IMR-90 (cell line): ENCODE results near the gene EFHD1. TPM values are rescaled to one million over a fixed set of nuclear protein-coding genes. Genes with fewer than 3 reads are reported as not detected.

Source experiments
- ATAC-seq: fragments of 200-7000 bp; cut with Tn5 transposase; 2 replicates; pipeline ENCODE4 v1.9.1; 2020; ENCODE audit warnings: low read depth, mild to moderate bottlenecking, moderate library complexity
- BruUV-seq: library from RNA; stranded (reverse); fragments of 400-500 nt; replicated peaks from 2 replicates; lab custom pipeline; 2021; lab: Mats Ljungman, UMichigan
- CTCF ChIA-PET: fragments of 300-600 bp; formaldehyde crosslinking; extraction: SDS; loops from one replicate; lab custom pipeline; 2021; ENCODE audit warnings: antibody characterized with exemption; lab: Yijun Ruan, JAX
- POLR2A ChIA-PET: fragments of 300-600 bp; sonication (Branson Sonifier 250); formaldehyde crosslinking; loops from one replicate; lab custom pipeline; 2022; ENCODE audit warnings: antibody characterized with exemption; ENCODE audit not compliant: unreplicated experiment; lab: Charles Lee
- DNase-seq: peaks from one replicate; pipeline ENCODE4 v3.0.0; 2013
- H2AFZ ChIP-seq: replicated peaks from 2 replicates; pipeline ENCODE3; 2013; ENCODE audit warnings: low read length, mild to moderate bottlenecking; ENCODE audit not compliant: poor library complexity
- H2AK5ac ChIP-seq: 2 replicates; pipeline ENCODE4 v1.6.1; 2013; ENCODE audit warnings: low read depth, low read length, inconsistent platforms
- H2AK9ac ChIP-seq: replicated peaks from 2 replicates; pipeline ENCODE3; 2013; ENCODE audit warnings: mild to moderate bottlenecking, low read depth, low read length, moderate library complexity; ENCODE audit not compliant: poor library complexity
- H2BK120ac ChIP-seq: 2 replicates; pipeline ENCODE4 v1.6.1; 2013; ENCODE audit warnings: low read depth, low read length, inconsistent platforms
- H2BK15ac ChIP-seq: 3 replicates; pipeline ENCODE4 v1.6.1; 2013; ENCODE audit warnings: low read depth, low read length, inconsistent platforms
- H2BK20ac ChIP-seq: 2 replicates; pipeline ENCODE4 v1.6.1; 2013; ENCODE audit warnings: low read depth, mild to moderate bottlenecking, inconsistent platforms, low read length, moderate library complexity
- H2BK5ac ChIP-seq: 2 replicates; pipeline ENCODE4 v1.6.1; 2013; ENCODE audit warnings: mild to moderate bottlenecking, low read depth, low read length, inconsistent platforms; ENCODE audit not compliant: poor library complexity, severe bottlenecking
- H3K14ac ChIP-seq: replicated peaks from 2 replicates; pipeline ENCODE4 v1.6.1; 2013; ENCODE audit warnings: low read depth, low read length, inconsistent platforms
- H3K18ac ChIP-seq: 2 replicates; pipeline ENCODE4 v1.6.1; 2013; ENCODE audit warnings: low read depth, low read length, control low read depth
- H3K23ac ChIP-seq: 2 replicates; pipeline ENCODE4 v1.6.1; 2013; ENCODE audit warnings: low read depth, low read length, inconsistent platforms
- H3K27ac ChIP-seq: 2 replicates; pipeline ENCODE4 v1.5.1; 2013; ENCODE audit warnings: mild to moderate bottlenecking, control low read depth, low read length; ENCODE audit not compliant: insufficient read depth
- H3K27me3 ChIP-seq: 2 replicates; pipeline ENCODE4 v1.6.1; 2013; ENCODE audit warnings: low read length; ENCODE audit not compliant: control insufficient read depth, insufficient read depth
- H3K36me3 ChIP-seq: 2 replicates; pipeline ENCODE4 v1.6.1; 2013; ENCODE audit warnings: low read length, mixed read lengths; ENCODE audit not compliant: control insufficient read depth, insufficient read depth
- H3K4ac ChIP-seq: 2 replicates; pipeline ENCODE4 v1.6.1; 2013; ENCODE audit warnings: low read depth, low read length, inconsistent platforms
- H3K4me1 ChIP-seq: 2 replicates; pipeline ENCODE4 v1.6.1; 2013; ENCODE audit warnings: low read length, mixed read lengths; ENCODE audit not compliant: control insufficient read depth, insufficient read depth
- H3K4me2 ChIP-seq: 2 replicates; pipeline ENCODE4 v1.6.1; 2013; ENCODE audit warnings: low read depth, mild to moderate bottlenecking, control low read depth, low read length, moderate library complexity
- H3K4me3 ChIP-seq: 2 replicates; pipeline ENCODE4 v1.5.1; 2013; ENCODE audit warnings: low read depth, mild to moderate bottlenecking, control low read depth, low read length, moderate library complexity; ENCODE audit not compliant: insufficient read depth
- H3K56ac ChIP-seq: 2 replicates; pipeline ENCODE4 v1.6.1; 2013; ENCODE audit warnings: low read length, inconsistent platforms; ENCODE audit not compliant: insufficient read depth; ENCODE audit errors: extremely low read depth
- H3K79me1 ChIP-seq, 2 experiments: 2 replicates each; pipeline ENCODE4 v1.6.1; 2013; ENCODE audit warnings: low read length in 2 of 2, inconsistent platforms in 1 of 2, low read depth in 1 of 2
- H3K9ac ChIP-seq: 2 replicates; pipeline ENCODE4 v1.6.1; 2013; ENCODE audit warnings: low read depth, low read length, control low read depth
- H3K9me1 ChIP-seq: 2 replicates; pipeline ENCODE4 v1.6.1; 2013; ENCODE audit warnings: low read length, inconsistent platforms; ENCODE audit not compliant: insufficient read depth
- H3K9me3 ChIP-seq: 2 replicates; pipeline ENCODE4 v1.6.1; 2013; ENCODE audit warnings: low read length; ENCODE audit not compliant: control insufficient read depth, insufficient read depth
- H4K20me1 ChIP-seq: 2 replicates; pipeline ENCODE4 v1.6.1; 2013; ENCODE audit warnings: low read length, inconsistent platforms; ENCODE audit not compliant: insufficient read depth
- H4K5ac ChIP-seq: 2 replicates; pipeline ENCODE4 v1.6.1; 2013; ENCODE audit warnings: mild to moderate bottlenecking, low read depth, low read length, control low read depth
- H4K8ac ChIP-seq, 2 experiments: 2 replicates each; pipeline ENCODE4 v1.6.1; 2013; ENCODE audit warnings: low read depth in 2 of 2, low read length in 2 of 2, control low read depth in 1 of 2, inconsistent platforms in 1 of 2
- H4K91ac ChIP-seq: 2 replicates; pipeline ENCODE4 v1.6.1; 2013; ENCODE audit warnings: low read depth, low read length, inconsistent platforms; ENCODE audit not compliant: insufficient read depth
- BHLHE40 ChIP-seq: fragments of 150-350 bp; IDR thresholded peaks from 2 replicates; pipeline ENCODE4 v1.6.1; 2016; ENCODE audit warnings: mild to moderate bottlenecking, low read depth, low read length
- CEBPB ChIP-seq: IDR thresholded peaks from 2 replicates; pipeline ENCODE4 v1.6.1; 2012; ENCODE audit warnings: low read depth, low read length, improper control_type of control experiment
- ELK1 ChIP-seq: fragments of 150-350 bp; IDR thresholded peaks from 2 replicates; pipeline ENCODE4 v1.6.1; 2016; ENCODE audit warnings: low read depth, mild to moderate bottlenecking, low read length, moderate library complexity, borderline replicate concordance
- FOS ChIP-seq: fragments of 150-350 bp; IDR thresholded peaks from 2 replicates; pipeline ENCODE4 v1.6.1; 2016; ENCODE audit warnings: low read depth, low read length
- MXI1 ChIP-seq: IDR thresholded peaks from 2 replicates; pipeline ENCODE4 v1.6.1; 2012; ENCODE audit warnings: low read depth, mild to moderate bottlenecking, low read length, moderate library complexity, borderline replicate concordance
- NFE2L2 ChIP-seq: fragments of 150-350 bp; IDR thresholded peaks from 2 replicates; pipeline ENCODE4 v1.6.1; 2016; ENCODE audit warnings: low read depth, mild to moderate bottlenecking, low read length
- POLR2A ChIP-seq: IDR thresholded peaks from 2 replicates; pipeline ENCODE4 v1.6.1; 2012; ENCODE audit warnings: mild to moderate bottlenecking, low read depth, low read length
- RAD21 ChIP-seq: IDR thresholded peaks from 2 replicates; pipeline ENCODE4 v1.6.1; 2012; ENCODE audit warnings: low read length, improper control_type of control experiment
- RCOR1 ChIP-seq: IDR thresholded peaks from 2 replicates; pipeline ENCODE4 v1.6.1; 2012; ENCODE audit warnings: mild to moderate bottlenecking, low read length, improper control_type of control experiment; ENCODE audit not compliant: insufficient replicate concordance
- RFX5 ChIP-seq: IDR thresholded peaks from 2 replicates; pipeline ENCODE4 v1.8.0; 2012; ENCODE audit warnings: low read depth, mild to moderate bottlenecking, low read length, moderate library complexity
- SMC3 ChIP-seq: fragments of 150-350 bp; IDR thresholded peaks from 2 replicates; pipeline ENCODE4 v1.6.1; 2016; ENCODE audit warnings: low read depth, mild to moderate bottlenecking, antibody characterized with exemption, low read length, moderate library complexity
- WGBS, 2 experiments: methylation state at CpG; one replicate each; pipeline versions ENCODE4 v1.1.5 to v1.1.7; 2013; ENCODE audit warnings: missing lambda C conversion rate in 2 of 2; ENCODE audit not compliant: insufficient read length in 1 of 2; ENCODE audit errors: extremely low coverage in 2 of 2; 5-methylcytosine and 5-hydroxymethylcytosine counted together
- dilution Hi-C: fragments of 300-500 bp; cut with HindIII; formaldehyde crosslinking; loops from one replicate; pipeline ENCODE4 v1.14.3; 2018; ENCODE audit warnings: low sequenced_read_pairs; ENCODE audit not compliant: unreplicated experiment
- in situ Hi-C: fragments of 300-500 bp; cut with MboI; formaldehyde crosslinking; loops from 3 replicates; pipeline ENCODE4 v1.14.3; 2019; ENCODE audit warnings: low sequenced_read_pairs, inconsistent platforms, mixed read lengths
- intact Hi-C: fragments of 100-400 bp; cut with micrococcal nuclease; formaldehyde crosslinking; loops from 2 replicates; pipeline ENCODE4 v1.10.0; 2022
- polyA plus RNA-seq, 3 experiments: library from polyadenylated mRNA; depleted of rRNA; stranded (reverse); fragments of >200 nt; gene quantifications; 2 replicates each; pipeline ENCODE4 v1.2.3, GENCODE V29; 2012; ENCODE audit warnings: low replicate concordance in 1 of 3
- total RNA-seq: library from RNA; depleted of rRNA; stranded (reverse); fragments of >200 nt; gene quantifications from 2 replicates; pipeline ENCODE4 v1.2.3, GENCODE V29; 2012
- TF ChIP-seq, protein P1 (sequence below): conservative IDR thresholded peaks from 2 replicates; pipeline ENCODE4 v1.5.1; 2012; ENCODE audit warnings: mild to moderate bottlenecking, low read depth, low read length, improper control_type of control experiment
- TF ChIP-seq, protein P2 (sequence below): fragments of 150-350 bp; IDR thresholded peaks from 2 replicates; pipeline ENCODE4 v1.6.1; 2017; ENCODE audit warnings: mild to moderate bottlenecking, antibody characterized with exemption, low read length, low read depth

The EFHD1 gene
- total and polyA plus RNA-seq, 2 of the 4 experiments (the other 2 are of a cell fraction) = 0.27 TPM; not detected in 1

DNA sequence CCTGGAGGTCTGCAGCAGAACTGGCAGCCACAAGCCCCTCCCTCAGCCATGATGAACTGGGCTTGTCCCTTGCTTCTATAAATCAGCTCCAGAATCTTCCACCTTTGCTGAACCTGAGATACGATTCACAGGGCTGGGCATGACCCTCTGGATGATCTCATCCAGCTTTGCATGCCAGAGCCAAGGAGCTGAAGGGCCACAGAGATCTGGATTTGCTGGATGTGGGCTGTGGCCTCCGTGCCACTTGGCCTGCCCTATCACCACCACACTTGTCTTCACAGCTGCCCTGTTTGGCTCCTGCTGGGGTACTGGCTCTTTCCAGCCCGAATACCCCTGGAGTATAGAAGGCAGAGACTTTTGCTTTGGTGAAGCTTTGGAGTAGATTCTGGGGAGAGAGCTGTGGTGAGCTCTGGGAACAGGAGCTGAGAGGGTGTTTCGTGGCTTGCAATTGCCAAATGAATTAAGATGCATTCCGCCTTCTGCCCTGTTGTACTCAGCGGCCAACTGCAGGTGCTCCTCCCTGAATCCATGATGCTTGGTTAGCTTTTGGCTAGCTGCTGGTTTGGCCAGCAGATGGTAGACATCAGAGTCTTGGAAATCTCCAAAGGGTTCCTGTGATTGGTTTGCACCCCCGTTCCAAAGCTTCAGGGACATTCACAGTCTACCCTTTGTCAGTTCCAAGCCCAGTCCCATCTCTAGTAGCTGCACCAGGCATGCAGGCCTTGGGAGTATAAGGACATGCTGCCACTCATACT lies 32.8 kb downstream of the EFHD1 start:
- no peaks in the 10 kb centered on the region for H3K36me3 ChIP-seq
- H4K8ac ChIP-seq = no peak overlapping the region
- no peak overlapping the region for H2BK20ac ChIP-seq
- WGBS, 2 experiments = 55% methylated on average over 4 of the region's 7 CpGs; no CpG with 5 or more reads in 1 of the 2 experiments
- no peaks in the 10 kb centered on the region for H3K4me1 ChIP-seq
- no peak for ATAC-seq
- H2BK5ac ChIP-seq = no peak overlapping the region
- H2BK15ac ChIP-seq = no peak overlapping the region
- H4K91ac ChIP-seq = no peak overlapping the region
- no peaks in the 10 kb centered on the region for H4K20me1 ChIP-seq
- no peak overlapping the region for H3K23ac ChIP-seq
- H3K18ac ChIP-seq = no peak overlapping the region
- no peak overlapping the region for H3K4me2 ChIP-seq
- H3K27me3 ChIP-seq = peaks cover 2% of the 10 kb centered on the region; the same call in 1 of the 2 replicates
- no peak overlapping the region for H3K56ac ChIP-seq
- in situ Hi-C loops = no loop called here
- no peaks in the 10 kb centered on the region for H3K9me3 ChIP-seq
- H2AFZ ChIP-seq = no peak overlapping the region
- no peak overlapping the region for H3K9ac ChIP-seq
- ChIA-PET POLR2A (no interaction called here), CTCF (no interaction called here)
- dilution Hi-C loops = no loop called here
- H2AK9ac ChIP-seq = no peak overlapping the region
- no peak overlapping the region for H3K4ac ChIP-seq
- H3K79me1 ChIP-seq = no peaks in the 10 kb centered on the region
- H3K14ac ChIP-seq = no peak overlapping the region
- no TSS peak for BruUV-seq
- intact Hi-C loops = no loop called here
- DNase-seq = no peak
- no peak for TF ChIP-seq ELK1
- TF ChIP-seq NFE2L2 = no peak
- TF ChIP-seq, protein P1, sequence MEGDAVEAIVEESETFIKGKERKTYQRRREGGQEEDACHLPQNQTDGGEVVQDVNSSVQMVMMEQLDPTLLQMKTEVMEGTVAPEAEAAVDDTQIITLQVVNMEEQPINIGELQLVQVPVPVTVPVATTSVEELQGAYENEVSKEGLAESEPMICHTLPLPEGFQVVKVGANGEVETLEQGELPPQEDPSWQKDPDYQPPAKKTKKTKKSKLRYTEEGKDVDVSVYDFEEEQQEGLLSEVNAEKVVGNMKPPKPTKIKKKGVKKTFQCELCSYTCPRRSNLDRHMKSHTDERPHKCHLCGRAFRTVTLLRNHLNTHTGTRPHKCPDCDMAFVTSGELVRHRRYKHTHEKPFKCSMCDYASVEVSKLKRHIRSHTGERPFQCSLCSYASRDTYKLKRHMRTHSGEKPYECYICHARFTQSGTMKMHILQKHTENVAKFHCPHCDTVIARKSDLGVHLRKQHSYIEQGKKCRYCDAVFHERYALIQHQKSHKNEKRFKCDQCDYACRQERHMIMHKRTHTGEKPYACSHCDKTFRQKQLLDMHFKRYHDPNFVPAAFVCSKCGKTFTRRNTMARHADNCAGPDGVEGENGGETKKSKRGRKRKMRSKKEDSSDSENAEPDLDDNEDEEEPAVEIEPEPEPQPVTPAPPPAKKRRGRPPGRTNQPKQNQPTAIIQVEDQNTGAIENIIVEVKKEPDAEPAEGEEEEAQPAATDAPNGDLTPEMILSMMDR = no peak
- no peak for TF ChIP-seq BHLHE40
- no peak for TF ChIP-seq RFX5
- no peak for TF ChIP-seq FOS
- TF ChIP-seq RAD21 = no peak
- TF ChIP-seq, protein P2, sequence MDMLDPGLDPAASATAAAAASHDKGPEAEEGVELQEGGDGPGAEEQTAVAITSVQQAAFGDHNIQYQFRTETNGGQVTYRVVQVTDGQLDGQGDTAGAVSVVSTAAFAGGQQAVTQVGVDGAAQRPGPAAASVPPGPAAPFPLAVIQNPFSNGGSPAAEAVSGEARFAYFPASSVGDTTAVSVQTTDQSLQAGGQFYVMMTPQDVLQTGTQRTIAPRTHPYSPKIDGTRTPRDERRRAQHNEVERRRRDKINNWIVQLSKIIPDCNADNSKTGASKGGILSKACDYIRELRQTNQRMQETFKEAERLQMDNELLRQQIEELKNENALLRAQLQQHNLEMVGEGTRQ = no peak
- no peak for TF ChIP-seq SMC3
- TF ChIP-seq POLR2A = no peak
- TF ChIP-seq CEBPB = no peak
- TF ChIP-seq RCOR1 = no peak
- TF ChIP-seq MXI1 = no peak
- no peak overlapping the region for H2AK5ac ChIP-seq
- H2BK120ac ChIP-seq = no peak overlapping the region
- no peak overlapping the region for H3K27ac ChIP-seq
- H3K4me3 ChIP-seq = no peak overlapping the region
- H4K5ac ChIP-seq = no peak overlapping the region
- H3K9me1 ChIP-seq = no peaks in the 10 kb centered on the region
